ENCODE measurements around the gene SAMD11.
"Not testable (repeated sequence)": the region's sequence is repeated elsewhere in the genome, so short reads cannot be mapped to it uniquely, and the experiment has no call there.

SAMD11 gene

DNA sequence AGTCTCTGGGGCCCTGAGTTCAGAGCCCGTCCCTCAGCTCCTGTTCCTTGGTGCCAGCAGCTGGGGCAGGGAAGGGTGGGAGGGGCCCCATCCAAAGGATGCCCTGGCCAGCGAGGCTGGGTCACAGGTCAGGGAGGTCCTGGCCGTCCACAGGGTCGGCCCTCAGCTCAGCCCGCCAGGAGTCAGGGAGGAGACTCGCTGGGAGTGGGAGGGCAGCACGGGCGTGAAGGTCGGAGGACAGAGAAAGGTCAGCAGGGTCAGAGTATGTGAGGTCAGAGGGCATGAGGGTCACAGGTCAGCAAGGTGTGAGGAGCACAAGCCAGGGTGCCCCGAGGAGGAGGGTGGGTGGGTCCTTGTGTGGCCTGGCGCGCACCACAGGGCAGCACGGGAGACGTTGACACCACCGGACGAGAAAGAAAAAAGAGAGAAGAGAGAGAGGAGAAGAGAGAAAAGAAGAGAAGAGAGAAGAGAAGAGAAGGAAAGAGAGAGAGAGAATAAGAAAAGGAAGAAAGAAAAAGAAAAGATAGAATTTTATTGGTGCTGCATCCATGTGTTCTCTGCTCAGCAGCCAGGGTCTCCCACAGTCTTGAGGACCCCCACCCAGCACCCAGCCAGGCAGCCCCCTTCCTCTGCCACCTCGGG is 51.1 kb downstream of the SAMD11 start:
- DNase-seq (ENCODE audit: low read depth in 2 of 2) = no peak

DNA sequence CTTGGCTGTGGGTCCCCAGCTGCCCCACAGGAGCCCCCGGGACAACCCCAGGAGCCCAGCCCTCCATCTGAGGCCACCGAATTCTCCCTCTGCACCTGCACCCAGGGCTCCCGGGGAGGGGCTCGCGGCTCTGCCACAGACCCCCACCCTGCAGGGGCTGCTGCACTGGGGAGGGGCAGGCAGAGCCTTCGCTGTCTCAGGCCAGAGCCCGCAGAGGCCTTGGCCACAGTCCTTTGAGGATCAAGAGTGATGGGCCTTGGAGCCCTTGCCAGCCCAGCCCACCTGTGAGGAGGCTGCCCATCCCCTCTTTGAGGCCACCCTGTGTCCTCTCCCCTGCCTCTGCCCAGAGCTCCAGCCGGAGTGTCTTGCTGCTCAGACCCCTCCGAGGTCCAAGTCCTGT is 51.6 kb downstream of the SAMD11 start:
- DNase-seq (ENCODE audit: low read depth in 2 of 2) = no peak

DNA sequence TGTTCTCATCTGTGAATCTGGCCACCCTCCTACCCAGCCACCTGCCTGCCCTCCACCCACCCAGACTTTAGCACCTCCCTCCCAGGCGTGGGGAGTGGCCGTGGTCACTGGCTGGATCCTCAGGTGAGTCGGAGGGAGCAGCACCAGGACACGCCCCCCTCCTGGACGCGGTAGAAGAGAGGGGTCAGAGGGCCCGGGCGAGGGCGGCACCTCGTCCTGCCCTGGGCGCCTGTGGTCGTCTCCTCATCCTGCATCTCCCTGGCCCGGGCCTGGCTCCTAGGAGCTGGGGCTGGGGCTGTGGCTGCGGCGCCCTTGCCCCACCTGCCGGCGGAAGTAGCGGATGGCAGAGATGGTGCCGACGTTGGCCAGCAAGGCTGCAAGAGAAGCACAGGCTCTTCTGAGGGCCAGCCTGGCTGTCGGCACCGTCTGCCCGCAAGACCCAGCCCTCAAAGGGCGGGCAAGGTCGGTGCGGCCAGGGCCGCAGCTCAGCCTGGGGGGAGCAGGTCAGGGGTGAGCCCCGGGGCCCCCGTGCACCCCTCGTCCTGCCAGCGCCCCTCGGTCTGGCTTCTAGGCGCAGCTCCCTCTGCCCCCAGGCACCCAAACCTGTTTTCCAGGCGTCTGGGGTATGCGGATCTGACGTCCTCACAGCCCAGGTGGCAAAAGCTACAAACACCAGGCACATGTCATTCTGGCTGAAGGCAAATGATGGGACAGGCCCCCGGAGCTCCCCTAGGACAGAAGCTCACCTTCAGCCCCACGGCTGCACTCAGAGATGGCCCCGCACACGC is 52.4 kb downstream of the SAMD11 start:
- DNase-seq (ENCODE audit: low read depth in 2 of 2) = peak; percentile 47

DNA sequence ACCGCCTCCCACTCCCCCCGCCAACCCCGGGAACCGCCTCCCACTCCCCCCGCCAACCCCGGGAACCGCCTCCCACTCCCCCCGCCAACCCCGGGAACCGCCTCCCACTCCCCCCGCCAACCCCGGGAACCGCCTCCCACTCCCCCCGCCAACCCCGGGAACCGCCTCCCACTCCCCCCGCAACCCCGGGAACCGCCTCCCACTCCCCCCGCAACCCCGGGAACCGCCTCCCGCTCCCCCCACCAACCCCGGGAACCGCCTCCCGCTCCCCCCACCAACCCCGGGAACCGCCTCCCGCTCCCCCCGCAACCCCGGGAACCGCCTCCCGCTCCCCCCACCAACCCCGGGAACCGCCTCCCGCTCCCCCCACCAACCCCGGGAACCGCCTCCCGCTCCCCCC is 53.1 kb downstream of the SAMD11 start:
- not testable (repeated sequence) for DNase-seq (ENCODE audit: low read depth in 2 of 2)

DNA sequence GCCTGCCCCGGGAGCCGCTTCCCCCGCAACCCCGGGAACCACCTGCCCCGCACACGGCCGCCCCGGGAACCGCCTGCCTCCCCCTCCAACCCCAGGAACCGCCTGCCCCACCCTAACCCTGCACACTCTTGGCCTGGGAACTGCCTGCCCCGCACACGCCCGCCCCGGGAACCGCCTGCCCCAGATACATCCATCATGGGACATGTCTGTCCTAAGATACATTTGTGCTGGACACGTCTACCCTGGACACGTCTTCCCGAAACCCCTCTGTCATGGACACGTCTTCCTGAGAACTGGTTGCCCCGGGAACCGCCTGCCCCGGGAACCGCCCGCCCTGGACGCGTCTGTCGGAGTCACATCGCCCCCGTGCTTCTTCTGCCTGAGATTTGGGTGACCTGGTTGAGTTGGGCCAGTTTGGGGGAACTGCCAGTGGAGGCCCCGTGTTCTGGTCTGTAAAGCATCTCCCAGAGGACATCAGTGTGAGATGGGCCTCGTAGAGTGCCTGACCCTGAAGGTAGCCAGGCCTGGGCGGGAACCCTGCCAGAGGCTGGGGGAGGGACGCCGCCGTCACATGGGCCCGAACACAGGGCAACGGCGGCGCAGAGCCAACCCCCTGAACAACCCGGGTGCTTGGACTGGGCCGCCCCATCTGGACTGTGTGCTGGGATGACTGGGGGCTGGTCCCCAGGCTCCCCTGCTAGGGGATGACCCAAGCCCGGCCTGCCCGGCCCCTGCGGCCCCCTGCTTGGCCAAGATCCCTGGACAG is 54.5 kb downstream of the SAMD11 start:
- DNase-seq (ENCODE audit: low read depth in 2 of 2) = no peak

DNA sequence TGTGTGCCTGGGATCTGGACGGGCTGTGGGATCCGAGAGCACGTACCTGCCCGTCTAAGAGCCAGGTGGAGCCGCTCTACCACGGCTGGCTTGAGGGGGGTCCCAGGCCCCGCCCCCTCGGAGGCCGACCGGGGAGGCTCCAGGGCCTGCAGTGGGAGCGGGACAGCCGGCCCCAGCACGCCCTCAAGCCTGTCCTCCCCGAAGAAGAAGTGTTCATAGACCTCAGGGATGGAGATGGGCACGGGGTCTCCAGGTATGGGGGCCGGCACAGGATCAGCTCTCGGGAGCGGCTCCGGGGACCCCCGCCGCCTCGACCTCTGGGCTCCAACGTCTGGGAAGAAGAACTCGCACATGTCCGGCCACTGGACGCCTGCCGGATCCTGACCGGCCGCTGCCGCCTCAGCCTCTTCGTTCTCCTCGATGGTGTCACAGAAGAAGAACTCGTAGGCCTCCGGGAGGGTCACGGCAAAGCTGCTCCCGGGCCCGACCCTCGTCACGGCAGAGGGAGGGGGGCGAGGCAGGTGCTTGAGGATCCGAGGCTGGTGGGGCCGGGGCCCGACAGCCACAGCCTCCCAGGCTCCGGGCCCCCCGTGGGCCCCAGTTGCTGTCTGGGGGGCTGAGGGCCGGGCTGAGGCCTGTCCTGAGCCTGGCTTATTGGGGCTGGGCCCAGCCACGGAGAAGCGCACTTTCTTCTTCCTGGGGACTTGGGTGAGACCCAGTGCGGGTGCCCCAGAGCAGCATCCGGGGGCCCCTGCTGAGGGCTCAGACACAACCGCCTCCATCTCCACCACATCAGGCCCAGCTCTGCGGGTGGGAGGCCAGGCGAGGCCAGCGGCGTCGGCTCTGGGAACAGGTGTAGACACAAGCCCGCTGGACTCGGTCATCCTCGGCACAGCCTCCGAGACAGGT is 55.4 kb downstream of the SAMD11 start:
- no peak for DNase-seq (ENCODE audit: low read depth in 2 of 2)

DNA sequence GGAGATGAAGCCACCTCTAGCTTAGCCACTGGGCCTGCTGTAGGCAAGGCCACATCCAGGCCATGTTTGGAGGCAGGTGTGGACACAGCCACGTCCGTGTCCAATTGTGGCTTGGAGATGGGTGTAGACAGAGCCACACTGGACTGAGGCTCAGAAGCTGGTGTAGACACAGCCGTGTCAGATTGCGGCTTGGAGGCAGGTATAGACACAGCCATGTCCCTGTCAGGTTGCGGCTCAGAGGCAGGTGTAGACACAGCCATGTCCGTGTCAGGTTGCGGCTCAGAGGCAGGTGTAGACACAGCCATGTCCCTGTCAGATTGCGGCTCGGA is 56.0 kb downstream of the SAMD11 start:
- DNase-seq (ENCODE audit: low read depth in 2 of 2) = no peak

DNA sequence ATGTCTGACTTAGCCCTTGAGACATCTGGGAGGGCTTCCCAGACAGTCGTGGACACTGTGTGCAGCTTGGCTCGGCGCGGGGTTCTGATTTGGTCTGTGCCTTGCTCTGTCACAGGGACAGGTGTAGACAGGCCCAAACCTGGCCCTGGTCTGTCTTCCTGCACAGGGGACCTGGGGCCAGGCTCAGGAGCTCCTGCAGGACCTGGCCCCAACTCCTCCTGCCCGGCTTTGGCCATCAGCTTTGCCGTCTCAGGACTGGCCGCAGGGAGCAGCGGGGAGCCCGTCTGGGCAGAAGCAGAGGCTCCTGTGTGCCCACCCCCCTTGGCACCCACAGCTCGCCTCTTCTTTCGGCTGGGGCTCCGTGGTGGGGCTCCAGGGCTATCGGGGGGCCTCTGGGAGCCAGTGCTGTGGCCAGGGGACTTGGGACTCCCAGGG is 56.4 kb downstream of the SAMD11 start:
- no peak for DNase-seq (ENCODE audit: low read depth in 2 of 2)

DNA sequence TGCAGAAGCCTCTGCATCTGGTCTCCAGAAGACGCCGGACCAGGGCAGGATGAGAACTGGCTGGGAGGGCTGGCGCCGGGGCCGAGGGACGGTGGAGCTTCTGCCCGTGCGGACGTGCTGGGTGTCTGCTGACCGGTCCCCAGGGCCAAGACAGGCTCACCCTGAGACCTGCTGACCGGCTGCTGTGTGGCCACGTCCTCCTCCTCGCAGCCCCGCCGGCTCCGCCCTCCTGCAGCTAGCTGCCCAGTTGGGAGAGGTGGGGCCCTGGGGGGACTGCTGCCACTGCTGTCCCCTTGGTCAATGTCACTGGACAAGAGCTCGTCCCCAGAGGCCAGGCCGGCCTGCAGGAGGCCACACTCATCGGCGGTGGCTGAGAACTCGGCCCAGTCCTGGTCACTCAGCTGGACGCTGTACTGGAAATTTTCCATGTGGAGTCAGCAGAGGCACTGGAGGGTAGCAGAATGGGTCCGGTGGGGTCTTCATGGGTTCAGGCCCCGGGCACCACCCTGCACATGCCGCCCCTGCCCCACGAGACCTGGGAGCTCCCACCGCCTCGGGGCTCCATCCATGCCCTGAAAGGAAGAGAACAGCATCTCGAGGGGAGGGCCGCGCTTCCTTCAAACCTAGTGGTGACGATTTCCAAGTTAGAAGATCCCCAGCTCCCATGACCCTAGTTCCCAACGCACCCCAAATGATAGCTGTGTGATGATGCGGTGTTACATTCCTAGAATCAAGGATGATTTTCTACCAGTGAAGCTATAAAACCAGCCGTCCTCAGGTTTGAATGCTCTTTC is 57.1 kb downstream of the SAMD11 start:
- no peak for DNase-seq (ENCODE audit: low read depth in 2 of 2)

DNA sequence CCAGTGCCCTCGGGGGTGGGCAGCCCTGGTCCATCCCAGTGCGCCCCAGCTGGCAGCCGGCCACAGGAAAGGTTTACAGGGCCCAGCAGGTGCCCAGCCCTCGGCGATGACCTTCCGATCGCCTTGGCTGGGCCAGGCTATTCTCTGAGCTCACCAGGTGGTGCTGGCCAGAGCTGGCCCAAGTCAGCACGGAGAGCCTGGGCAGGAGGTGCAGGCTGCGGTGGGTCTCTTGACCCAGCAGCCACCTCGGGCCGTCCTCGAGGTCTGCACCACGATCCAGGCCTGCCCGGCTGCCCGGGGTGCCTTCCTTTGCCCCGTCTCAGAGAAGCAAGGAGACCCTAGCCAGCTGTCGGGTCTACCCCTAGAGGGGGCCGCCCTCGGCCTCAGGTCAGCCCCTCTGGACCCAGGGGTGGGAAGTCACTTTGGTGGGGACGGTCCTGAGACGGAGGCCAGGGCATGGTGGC is 57.8 kb downstream of the SAMD11 start:
- no peak for DNase-seq (ENCODE audit: low read depth in 2 of 2)

DNA sequence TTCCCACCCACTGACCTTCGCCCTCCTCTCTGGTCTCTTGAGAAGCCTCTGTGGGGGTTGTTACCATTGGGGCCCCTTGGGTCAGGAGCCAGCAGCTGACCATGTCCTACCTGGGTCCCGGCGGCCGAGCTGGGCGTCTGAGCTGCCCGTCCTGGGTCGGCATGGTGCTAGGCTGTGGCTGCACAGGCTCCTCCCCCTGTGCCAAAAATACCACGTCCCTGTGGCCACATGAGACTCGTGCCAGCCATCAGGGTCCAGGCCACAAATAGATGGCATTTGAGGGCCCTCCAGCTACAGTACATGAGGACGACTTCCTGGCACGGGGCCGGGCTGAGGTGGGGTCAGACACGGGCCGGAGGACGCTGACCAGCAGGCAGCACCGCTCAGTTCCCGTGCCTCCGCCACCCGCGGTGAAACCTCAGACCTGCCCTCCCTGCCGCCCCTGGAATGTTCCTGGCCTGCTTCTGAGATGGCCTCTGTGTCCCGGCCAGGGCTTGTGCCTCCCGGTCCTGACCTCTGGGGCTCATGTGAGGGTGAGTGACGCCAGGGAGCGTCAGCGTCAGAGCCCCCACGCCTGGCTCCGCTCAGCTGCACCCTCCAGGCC is 58.3 kb downstream of the SAMD11 start, which contains the start of gene PERM1:
Gene PERM1, minus strand, starts transcription at position 139 of the 604 bp plus-strand sequence. CDS start 1,064 bp downstream, outside the sequence.
- no peak for DNase-seq (ENCODE audit: low read depth in 2 of 2)

DNA sequence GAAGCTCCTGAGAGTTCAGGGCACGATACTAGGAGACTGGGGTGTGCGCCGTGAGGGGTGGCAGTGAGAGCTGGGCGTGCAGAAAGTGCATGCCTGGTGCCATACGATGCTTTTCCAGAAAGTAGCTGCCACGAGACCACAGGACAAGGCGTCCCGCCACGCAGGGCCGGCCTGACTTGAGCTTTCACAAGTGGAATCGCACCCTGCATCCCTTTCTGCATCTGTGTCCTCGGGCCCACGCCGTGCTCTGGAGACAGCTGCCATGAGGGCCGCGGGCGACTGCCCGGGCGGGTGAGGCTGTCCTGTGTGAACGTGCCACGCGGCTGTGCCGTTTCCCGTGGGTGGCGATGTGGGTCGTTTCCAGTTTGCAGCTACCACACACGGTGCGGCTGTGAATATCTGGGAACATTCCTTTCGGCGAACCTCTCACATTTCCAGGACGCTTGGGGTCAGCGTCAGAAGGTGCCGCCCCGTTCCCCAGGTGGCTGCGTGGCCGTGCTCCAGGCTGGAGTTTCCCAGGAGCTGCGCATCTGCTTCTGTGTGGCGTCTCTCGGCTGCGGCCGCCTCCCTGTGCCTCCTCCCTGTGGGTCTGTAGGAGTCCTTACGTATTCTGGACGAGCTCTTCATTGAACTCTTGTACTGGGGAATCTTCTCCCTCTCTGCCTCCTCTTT is 59.2 kb downstream of the SAMD11 start:
- no peak for DNase-seq (ENCODE audit: low read depth in 2 of 2)

DNA sequence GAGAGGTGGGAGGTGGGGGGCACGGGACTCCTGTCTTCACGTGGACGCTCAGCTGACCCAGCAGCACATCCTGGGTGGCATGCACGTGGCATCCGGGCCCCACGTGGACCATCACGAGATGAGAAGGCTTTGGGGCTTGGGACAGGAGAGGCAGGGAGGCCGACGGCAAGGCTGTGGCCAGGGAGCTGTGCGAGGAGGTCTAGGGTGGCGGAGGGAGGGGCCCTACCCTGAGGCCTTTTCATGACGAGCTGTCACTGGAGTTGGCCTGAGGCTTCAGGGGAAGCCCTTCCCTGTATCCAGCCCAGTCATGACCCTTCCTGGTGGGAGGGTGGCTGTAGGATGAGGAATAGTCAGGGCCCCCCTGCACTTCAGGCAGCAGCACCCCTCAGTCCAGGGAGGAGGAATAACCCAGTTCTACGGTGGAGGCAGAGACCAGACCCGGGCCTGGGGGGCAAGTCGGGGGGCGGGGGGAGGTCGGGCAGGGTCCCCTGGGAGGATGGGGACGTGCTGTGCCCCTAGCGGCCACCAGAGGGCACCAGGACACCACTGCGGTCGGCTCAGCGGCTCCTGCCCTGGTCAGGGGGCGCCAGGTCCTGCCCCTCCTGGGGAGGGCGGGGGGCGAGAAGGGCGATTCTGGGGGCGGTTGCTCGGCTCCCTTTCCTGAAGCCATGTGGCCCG is 60.2 kb downstream of the SAMD11 start:
- DNase-seq (ENCODE audit: low read depth in 2 of 2) = no peak

DNA sequence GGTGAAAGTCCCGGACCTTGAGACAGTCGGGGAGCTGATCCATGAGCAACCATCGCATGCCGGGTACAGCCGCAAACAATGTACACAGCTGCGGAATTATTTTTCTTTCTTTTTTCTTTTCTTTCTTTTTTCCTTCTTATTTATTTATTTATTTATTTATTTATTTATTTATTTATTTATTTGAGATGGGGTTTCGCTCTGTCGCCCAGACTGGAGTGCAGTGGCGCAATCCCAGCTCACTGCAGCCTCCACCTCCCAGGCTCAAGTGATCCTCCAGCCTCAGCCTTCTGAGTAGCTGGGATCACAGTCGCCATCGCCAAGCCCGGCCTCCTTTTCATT is 60.7 kb downstream of the SAMD11 start:
- no peak for DNase-seq (ENCODE audit: low read depth in 2 of 2)

DNA sequence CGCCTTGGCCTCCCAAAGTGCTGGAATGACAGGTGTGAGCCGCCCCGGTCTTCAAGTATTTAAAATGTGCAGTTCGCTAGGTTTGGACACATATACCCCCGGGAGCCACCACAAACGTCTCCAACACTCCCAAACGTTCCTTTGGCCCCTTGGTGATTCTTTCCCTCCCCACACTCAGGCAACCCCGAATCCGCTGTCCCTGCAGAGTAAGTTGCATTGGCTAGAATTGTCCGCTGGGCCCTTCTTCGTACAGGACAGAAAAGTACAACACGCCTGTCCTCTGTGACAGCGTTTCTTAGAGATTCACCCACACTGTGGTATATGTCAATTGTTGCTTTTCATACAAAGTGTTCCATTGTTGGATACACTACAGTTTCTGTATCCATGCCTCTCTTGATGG is 61.4 kb downstream of the SAMD11 start:
- DNase-seq (ENCODE audit: low read depth in 2 of 2) = no peak

DNA sequence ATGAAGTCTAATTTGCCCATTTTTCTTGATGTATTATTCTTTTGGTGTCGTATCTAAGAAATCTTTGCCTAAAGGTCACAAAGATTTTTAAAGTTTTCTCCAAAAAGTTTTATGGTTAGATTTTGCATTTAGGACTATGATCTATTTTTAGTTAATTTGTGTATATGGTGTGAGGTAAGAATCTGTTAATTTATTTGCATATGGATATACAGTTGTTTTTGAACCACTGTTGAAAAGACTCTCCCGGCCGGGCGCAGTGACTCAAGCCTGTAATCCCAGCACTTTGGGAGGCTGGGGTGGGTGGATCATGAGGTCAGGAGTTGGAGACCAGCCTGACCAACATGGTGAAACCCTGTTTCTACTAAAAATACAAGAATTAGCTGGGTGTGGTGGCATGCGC is 64.3 kb downstream of the SAMD11 start:
- DNase-seq (ENCODE audit: low read depth in 2 of 2) = not testable (repeated sequence)

DNA sequence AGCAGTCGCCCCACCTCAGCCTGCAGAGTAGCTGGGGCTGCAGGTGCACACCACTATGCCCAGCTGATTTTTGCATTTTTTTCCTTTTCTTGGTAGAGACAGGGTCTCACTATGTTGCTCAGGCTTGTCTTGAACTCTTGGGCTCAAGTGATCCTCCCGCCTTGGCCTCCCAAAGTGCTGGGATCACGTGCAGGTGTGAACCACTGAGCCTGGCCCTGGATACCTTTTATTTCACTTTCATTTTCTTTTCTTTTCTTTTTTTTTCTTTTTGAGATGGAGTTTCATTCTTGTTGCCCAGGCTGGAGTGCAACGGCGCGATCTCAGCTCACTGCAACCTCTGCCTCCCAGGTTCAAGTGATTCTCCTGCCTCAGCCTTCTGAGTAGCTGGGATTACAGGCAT is 67.6 kb downstream of the SAMD11 start:
- not testable (repeated sequence) for DNase-seq (ENCODE audit: low read depth in 2 of 2)

DNA sequence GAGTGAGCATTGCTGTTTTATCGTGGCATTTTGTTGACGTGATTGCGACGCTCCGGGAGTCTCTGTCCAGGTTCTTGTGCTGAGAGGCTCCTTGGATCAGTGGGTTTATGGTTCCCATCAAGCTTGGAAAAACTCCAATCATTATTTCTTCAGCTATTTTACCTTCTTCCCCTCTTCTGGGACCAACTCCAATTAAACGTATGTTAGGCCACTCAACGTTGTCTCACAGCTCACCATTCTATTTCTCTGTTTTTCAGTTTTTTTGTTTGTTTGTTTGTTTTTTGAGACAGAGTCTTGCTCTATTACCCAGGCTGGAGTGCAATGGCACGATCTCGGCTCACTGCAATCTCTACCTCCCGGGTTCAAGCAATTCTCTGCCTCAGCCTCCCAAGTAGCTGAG is 68.2 kb downstream of the SAMD11 start:
- no peak for DNase-seq (ENCODE audit: low read depth in 2 of 2)

DNA sequence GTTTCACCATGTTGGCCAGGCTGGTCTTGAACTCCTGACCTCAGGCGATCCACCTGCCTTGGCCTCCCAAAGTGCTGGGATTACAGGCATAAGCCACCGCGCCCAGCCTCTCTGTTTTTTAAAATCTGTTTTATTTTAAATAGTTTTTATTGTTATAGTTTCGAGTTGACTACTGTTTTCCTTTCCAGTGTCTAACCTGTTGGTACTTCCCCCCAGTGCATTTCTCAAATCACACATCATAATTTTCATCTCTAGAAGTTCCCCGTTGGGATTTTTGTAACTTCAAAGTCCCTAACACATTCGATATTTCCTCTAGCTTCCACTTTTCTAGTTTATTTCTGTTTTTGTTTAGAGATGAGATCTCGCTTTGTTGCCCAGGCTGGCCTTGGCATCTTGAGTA is 68.6 kb downstream of the SAMD11 start:
- DNase-seq (ENCODE audit: low read depth in 2 of 2) = no peak

All from stimulated activated CD8-positive, alpha-beta memory T cell treated with anti-CD3 and anti-CD28 coated beads, Interleukin-15, amount 100 ng/mL, for 48 hours (primary cell).